Measurements from ENCODE around the gene NISCH.

DNA sequence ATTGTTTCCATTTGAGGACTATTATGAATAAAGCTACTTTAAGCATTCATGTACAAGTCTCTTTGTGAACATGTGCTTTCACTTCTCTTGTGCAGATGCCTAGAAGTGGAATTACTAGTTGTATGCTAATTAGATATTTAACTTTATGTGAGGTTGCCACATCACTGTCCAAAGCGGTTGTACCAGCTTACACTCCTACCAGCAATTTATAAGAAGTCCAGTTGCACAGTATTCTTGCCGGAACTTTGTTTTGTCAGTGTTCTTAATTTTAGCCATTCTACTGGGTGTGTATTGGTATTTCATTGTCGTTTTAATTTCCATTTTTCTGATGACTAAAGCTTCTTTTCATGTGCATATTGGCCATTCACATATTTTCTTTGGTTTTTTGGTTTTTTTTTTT lies 39.6 kb upstream of the NISCH start:
- TF ChIP-seq, protein P1, sequence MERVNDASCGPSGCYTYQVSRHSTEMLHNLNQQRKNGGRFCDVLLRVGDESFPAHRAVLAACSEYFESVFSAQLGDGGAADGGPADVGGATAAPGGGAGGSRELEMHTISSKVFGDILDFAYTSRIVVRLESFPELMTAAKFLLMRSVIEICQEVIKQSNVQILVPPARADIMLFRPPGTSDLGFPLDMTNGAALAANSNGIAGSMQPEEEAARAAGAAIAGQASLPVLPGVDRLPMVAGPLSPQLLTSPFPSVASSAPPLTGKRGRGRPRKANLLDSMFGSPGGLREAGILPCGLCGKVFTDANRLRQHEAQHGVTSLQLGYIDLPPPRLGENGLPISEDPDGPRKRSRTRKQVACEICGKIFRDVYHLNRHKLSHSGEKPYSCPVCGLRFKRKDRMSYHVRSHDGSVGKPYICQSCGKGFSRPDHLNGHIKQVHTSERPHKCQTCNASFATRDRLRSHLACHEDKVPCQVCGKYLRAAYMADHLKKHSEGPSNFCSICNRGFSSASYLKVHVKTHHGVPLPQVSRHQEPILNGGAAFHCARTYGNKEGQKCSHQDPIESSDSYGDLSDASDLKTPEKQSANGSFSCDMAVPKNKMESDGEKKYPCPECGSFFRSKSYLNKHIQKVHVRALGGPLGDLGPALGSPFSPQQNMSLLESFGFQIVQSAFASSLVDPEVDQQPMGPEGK (CRISPR knock-in tag; IDR thresholded peaks at IDR 0.05; ENCODE audit: borderline replicate concordance) = no peak
- TF ChIP-seq SNAI2 (CRISPR knock-in tag; IDR thresholded peaks at IDR 0.05) = no peak
- no peak for TF ChIP-seq ESRRG (CRISPR knock-in tag; IDR thresholded peaks at IDR 0.05)
- no peak for TF ChIP-seq BACH2 (CRISPR knock-in tag; IDR thresholded peaks at IDR 0.05; ENCODE audit: borderline replicate concordance)
- TF ChIP-seq ARNTL (CRISPR knock-in tag; IDR thresholded peaks at IDR 0.05; ENCODE audit: borderline replicate concordance, low read depth) = no peak
- no peak for TF ChIP-seq RARB (CRISPR knock-in tag; IDR thresholded peaks at IDR 0.05)
- TF ChIP-seq OSR1 (CRISPR knock-in tag; IDR thresholded peaks at IDR 0.05) = no peak

All from SK-N-SH treated with all-trans-retinoic acid at 6 μM for 48 hours (cell line).